Mammary epithelial cell (primary cell): ENCODE data around the gene B4GALNT4.

Experiments
- EZH2 ChIP-seq: IDR thresholded peaks from 2 replicates; pipeline ENCODE4 v1.6.1; 2012; ENCODE audit warnings: low read length, inconsistent platforms, borderline replicate concordance
- TF ChIP-seq, protein P1 (sequence below), 2 donors: IDR thresholded peaks in 1 of 2; conservative IDR thresholded peaks in 1 of 2; 2 replicates each; pipeline ENCODE4 v1.5.1; 2011 to 2012; ENCODE audit warnings: inconsistent platforms in 2 of 2, low read length in 2 of 2, mild to moderate bottlenecking in 2 of 2, control low read depth in 1 of 2, low read depth in 1 of 2; ENCODE audit not compliant: insufficient read depth in 1 of 2; ENCODE audit errors: extremely low read depth in 1 of 2

- TF ChIP-seq EZH2, result no peak
- TF ChIP-seq, protein P1, sequence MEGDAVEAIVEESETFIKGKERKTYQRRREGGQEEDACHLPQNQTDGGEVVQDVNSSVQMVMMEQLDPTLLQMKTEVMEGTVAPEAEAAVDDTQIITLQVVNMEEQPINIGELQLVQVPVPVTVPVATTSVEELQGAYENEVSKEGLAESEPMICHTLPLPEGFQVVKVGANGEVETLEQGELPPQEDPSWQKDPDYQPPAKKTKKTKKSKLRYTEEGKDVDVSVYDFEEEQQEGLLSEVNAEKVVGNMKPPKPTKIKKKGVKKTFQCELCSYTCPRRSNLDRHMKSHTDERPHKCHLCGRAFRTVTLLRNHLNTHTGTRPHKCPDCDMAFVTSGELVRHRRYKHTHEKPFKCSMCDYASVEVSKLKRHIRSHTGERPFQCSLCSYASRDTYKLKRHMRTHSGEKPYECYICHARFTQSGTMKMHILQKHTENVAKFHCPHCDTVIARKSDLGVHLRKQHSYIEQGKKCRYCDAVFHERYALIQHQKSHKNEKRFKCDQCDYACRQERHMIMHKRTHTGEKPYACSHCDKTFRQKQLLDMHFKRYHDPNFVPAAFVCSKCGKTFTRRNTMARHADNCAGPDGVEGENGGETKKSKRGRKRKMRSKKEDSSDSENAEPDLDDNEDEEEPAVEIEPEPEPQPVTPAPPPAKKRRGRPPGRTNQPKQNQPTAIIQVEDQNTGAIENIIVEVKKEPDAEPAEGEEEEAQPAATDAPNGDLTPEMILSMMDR (conservative IDR thresholded peaks at IDR 0.05 in 1 of 2, IDR thresholded peaks at IDR 0.05 in 1 of 2; ENCODE audit: extremely low read depth in 1 of 2, insufficient read depth in 1 of 2, low read depth in 1 of 2, low read length in 2 of 2), result no peak
Measured at GRCh38 chr11:325796-326591, 43.3 kb upstream of the B4GALNT4 start.
